Spleen (tissue), 13 donors: ENCODE measurements around the gene CKMT1B. TPM values are rescaled to one million over a fixed set of nuclear protein-coding genes. Genes with fewer than 3 reads are reported as not detected.
"Not testable (repeated sequence)": the region's sequence is repeated elsewhere in the genome, so short reads cannot be mapped to it uniquely, and the experiment has no call there.

Source experiments
- DNase-seq: peaks from one replicate; pipeline ENCODE4 v3.0.0-alpha.2; 2020
- H3K27ac ChIP-seq, 8 donors: fragments of 200-600 bp; sonication (generic) in 7 of 8; 1 replicate in 4 of 8; 2 replicates in 4 of 8; pipeline versions ENCODE4 v1.5.0 to v1.8.0; 2016 to 2021; ENCODE audit warnings: inconsistent platforms in 4 of 8, mild to moderate bottlenecking in 4 of 8, moderate library complexity in 1 of 8
- H3K27me3 ChIP-seq, 7 donors: fragments of 200-600 bp; sonication (generic) in 6 of 7; replicated peaks in 1 of 7; 1 replicate in 4 of 7; 2 replicates in 3 of 7; pipeline versions ENCODE4 v1.5.0 to v1.8.0; 2016 to 2021; ENCODE audit warnings: inconsistent platforms in 3 of 7, mild to moderate bottlenecking in 1 of 7
- H3K36me3 ChIP-seq, 6 donors: fragments of 200-600 bp; sonication (generic) in 5 of 6; 1 replicate in 4 of 6; 2 replicates in 2 of 6; pipeline versions ENCODE4 v1.5.0 to v1.8.0; 2016 to 2021; ENCODE audit warnings: inconsistent platforms in 2 of 6
- H3K4me1 ChIP-seq, 6 donors: fragments of 200-600 bp; sonication (generic) in 5 of 6; 1 replicate in 3 of 6; 2 replicates in 3 of 6; pipeline versions ENCODE4 v1.5.0 to v1.8.0; 2016 to 2021; ENCODE audit warnings: inconsistent platforms in 3 of 6
- H3K4me3 ChIP-seq, 8 donors: fragments of 200-600 bp; sonication (generic) in 7 of 8; 1 replicate in 4 of 8; 2 replicates in 4 of 8; pipeline versions ENCODE4 v1.5.0 to v1.8.0; 2016 to 2021; ENCODE audit warnings: inconsistent platforms in 4 of 8, mild to moderate bottlenecking in 4 of 8, moderate library complexity in 2 of 8
- H3K9me3 ChIP-seq, 8 donors: fragments of 200-600 bp; sonication (generic) in 7 of 8; 1 replicate in 4 of 8; 2 replicates in 4 of 8; pipeline versions ENCODE4 v1.5.0 to v1.8.0; 2016 to 2021; ENCODE audit warnings: inconsistent platforms in 4 of 8
- CTCF ChIP-seq, 11 experiments: fragments of 200-600 bp in 7 of 11; fragments of 450-650 bp in 4 of 11; sonication (generic) in 4 of 11; IDR thresholded peaks in 8 of 11; conservative IDR thresholded peaks in 3 of 11; 1 replicate in 7 of 11; 2 replicates in 4 of 11; pipeline versions ENCODE4 v1.4.0 to v1.8.0; 2016 to 2021; ENCODE audit warnings: antibody characterized with exemption in 11 of 11, inconsistent platforms in 4 of 11, mild to moderate bottlenecking in 1 of 11
- POLR2A ChIP-seq, 3 donors: fragments of 450-650 bp; IDR thresholded peaks; one replicate each; pipeline ENCODE4 v1.5.1; 2017; ENCODE audit warnings: antibody characterized with exemption in 3 of 3, mild to moderate bottlenecking in 1 of 3
- POLR2AphosphoS5 ChIP-seq, 3 donors: sonication (generic); formaldehyde crosslinking; IDR thresholded peaks; one replicate each; pipeline ENCODE4 v1.5.1; 2017; ENCODE audit warnings: antibody characterized with exemption in 3 of 3
- WGBS, 5 donors: extraction: QIAGEN DNeasy Blood & Tissue Kit in 3 of 5; methylation state at CpG; one replicate each; pipeline versions ENCODE4 v1.1.5 to v1.1.7; 2013 to 2018; 5-methylcytosine and 5-hydroxymethylcytosine counted together
- intact Hi-C: fragments of 100-400 bp; cut with DNase I; formaldehyde crosslinking; loops from one replicate; pipeline ENCODE4 v1.15.0; 2023; ENCODE audit warnings: low total_unique reads
- long read RNA-seq, 2 donors: transcript quantifications; one replicate each; lab custom pipeline, GENCODE V29; 2026
- polyA plus RNA-seq, 3 donors: library from polyadenylated mRNA; stranded (reverse); fragments of 200-250 nt; gene quantifications; one replicate each; pipeline ENCODE4 v1.2.1, GENCODE V29; 2013
- total RNA-seq, 7 donors: library from RNA; depleted of rRNA in 3 of 7; stranded (reverse); fragments of >200 nt in 3 of 7; fragmentation: NEBNext Ultra II Directional in 4 of 7; extraction: Animal tissue kit (Norgen Biotek cat#: 25700) in 4 of 7; gene quantifications; one replicate each; pipeline versions ENCODE4 v1.1.0 to v1.2.1, GENCODE V29; 2016 to 2021
- donor health status: healthy with polysubstance abuse.
- donor health status: DM: no; HTN: no; CAD: no; lungs with moderate emphysema.
- donor health status: DM: no; HTN: no; CAD: no.
- donor health status: Bipolar disorder and iron deficiency.
- donor health status: healthy.
- donor health status: DM: no; HTN: no; CAD: no.
- donor health status: DM: yes; HTN: yes; CAD: no.

CKMT1B gene
- total RNA-seq, result not detected
- under 1 TPM; 0.06 to 0.28 (median 0.21) TPM for polyA plus RNA-seq
- long read RNA-seq, donor 1, result 0 reads
- long read RNA-seq, donor 2, result 0 reads

GRCh38 chr15:43593328-43594190, at the start of gene CKMT1B:
TSS of gene CKMT1B (plus strand) at chr15:43594027. CDS start at chr15:43594219, 192 bp downstream.
- DNase-seq, H3K27me3 ChIP-seq, H3K9me3 ChIP-seq, intact Hi-C loops, H3K27ac ChIP-seq, H3K4me3 ChIP-seq, H3K36me3 ChIP-seq, H3K4me1 ChIP-seq: not testable (repeated sequence)
- WGBS, 5 donors, result no CpG with 5 or more reads among the region's 43 CpGs

- Histone ChIP-seq H3K36me3 (peaks cover 0 to 25% (median 3%) of the 10 kb centered on the region in 6 donors), H3K4me1 (no peaks in the 10 kb centered on the region), H3K4me3 (no peak overlapping the region), H3K27me3 (no peaks in the 10 kb centered on the region), H3K9me3 (peaks cover 0 to 8% (median 7%) of the 10 kb centered on the region in 8 donors), H3K27ac (no peak overlapping the region)
- TF ChIP-seq CTCF (IDR thresholded peaks at IDR 0.05 in 8 of 11, conservative IDR thresholded peaks at IDR 0.05 in 3 of 11) (no peak), POLR2A (IDR thresholded peaks at IDR 0.05) (no peak), POLR2AphosphoS5 (IDR thresholded peaks at IDR 0.05) (no peak)
- DNase-seq, result no peak
- intact Hi-C loops, result no loop called here
Observed at GRCh38 chr15:43544266-43544665, 49.6 kb upstream of the CKMT1B start.

GRCh38 chr15:43545426-43545825, 48.4 kb upstream of the CKMT1B start:
- intact Hi-C loops, result no loop called here
- TF ChIP-seq POLR2AphosphoS5 (IDR thresholded peaks at IDR 0.05), result no peak
- no peak for TF ChIP-seq POLR2A (IDR thresholded peaks at IDR 0.05)
- TF ChIP-seq CTCF (IDR thresholded peaks at IDR 0.05 in 8 of 11, conservative IDR thresholded peaks at IDR 0.05 in 3 of 11), result no peak
- peaks cover 0 to 28% (median 3%) of the 10 kb centered on the region in 6 donors for H3K36me3 ChIP-seq
- no peak overlapping the region for H3K4me3 ChIP-seq
- H3K9me3 ChIP-seq, result peaks cover 0 to 8% (median 7%) of the 10 kb centered on the region in 8 donors
- no peak overlapping the region for H3K27ac ChIP-seq
- no peaks in the 10 kb centered on the region for H3K27me3 ChIP-seq
- no peak for DNase-seq
- WGBS, 5 donors, result 88 to 100% (median 91%) methylated on average over 1 of the region's 1 CpG
- no peaks in the 10 kb centered on the region for H3K4me1 ChIP-seq

GRCh38 chr15:43547539-43547938, 46.3 kb upstream of the CKMT1B start:
- Histone ChIP-seq H3K9me3 (peaks cover 0 to 8% (median 7%) of the 10 kb centered on the region in 8 donors), H3K36me3 (peaks cover 0 to 43% (median 3%) of the 10 kb centered on the region in 6 donors), H3K27ac (no peak overlapping the region), H3K27me3 (no peaks in the 10 kb centered on the region), H3K4me1 (no peaks in the 10 kb centered on the region), H3K4me3 (no peak overlapping the region)
- TF ChIP-seq POLR2A (IDR thresholded peaks at IDR 0.05) (no peak), POLR2AphosphoS5 (IDR thresholded peaks at IDR 0.05) (no peak), CTCF (IDR thresholded peaks at IDR 0.05 in 8 of 11, conservative IDR thresholded peaks at IDR 0.05 in 3 of 11) (no peak)
- 96 to 99% (median 98%) methylated on average over 2 of the region's 2 CpGs for WGBS, 5 donors
- DNase-seq, result no peak
- intact Hi-C loops, result no loop called here
